UCSD-AML1 (cell line): ENCODE data around the gene SH3GL2.

ENCODE experiments used
- DNase-seq: peaks from one replicate; lab custom pipeline; 2025; ENCODE audit not compliant: unreplicated experiment; lab: John Stamatoyannopoulos, UW

The SH3GL2 gene

GRCh38 chr9:17578911-17579793 is at the start of gene SH3GL2:
SH3GL2 (plus strand) TSS chr9:17579066.
- DNase-seq: no peak

- DNase-seq: no peak
Measured at GRCh38 chr9:17531642-17532254, 47.1 kb upstream of the SH3GL2 start.

DNA sequence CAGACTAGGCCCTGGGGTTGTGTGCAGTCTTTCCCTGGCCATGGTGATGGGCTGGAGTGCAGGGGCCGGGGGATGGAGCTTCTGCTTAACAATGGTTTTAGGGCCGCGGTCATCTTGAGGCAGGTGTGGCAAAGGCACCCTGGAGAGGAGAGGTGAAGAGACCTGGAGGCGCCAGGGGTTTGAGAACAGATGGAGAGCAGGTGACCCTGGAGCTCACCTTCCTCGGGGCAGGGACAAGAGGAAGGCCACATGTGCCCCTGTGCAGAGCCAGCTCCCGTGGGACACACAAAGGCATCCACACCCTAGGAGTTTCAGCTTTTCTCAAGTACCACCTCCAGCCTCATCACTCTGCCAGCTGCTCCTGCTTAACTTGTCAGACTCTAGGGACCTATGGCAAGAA is 46.4 kb upstream of the SH3GL2 start:
- DNase-seq: no peak

GRCh38 chr9:17535176-17535575 is 43.7 kb upstream of the SH3GL2 start:
- no peak for DNase-seq

GRCh38 chr9:17536027-17536426 is 42.8 kb upstream of the SH3GL2 start:
- DNase-seq: no peak

GRCh38 chr9:17551023-17551422 is 27.8 kb upstream of the SH3GL2 start:
- no peak for DNase-seq

- no peak for DNase-seq
Measured at GRCh38 chr9:17555362-17556054, 23.4 kb upstream of the SH3GL2 start.

GRCh38 chr9:17556255-17556654 is 22.6 kb upstream of the SH3GL2 start:
- DNase-seq: no peak

DNA sequence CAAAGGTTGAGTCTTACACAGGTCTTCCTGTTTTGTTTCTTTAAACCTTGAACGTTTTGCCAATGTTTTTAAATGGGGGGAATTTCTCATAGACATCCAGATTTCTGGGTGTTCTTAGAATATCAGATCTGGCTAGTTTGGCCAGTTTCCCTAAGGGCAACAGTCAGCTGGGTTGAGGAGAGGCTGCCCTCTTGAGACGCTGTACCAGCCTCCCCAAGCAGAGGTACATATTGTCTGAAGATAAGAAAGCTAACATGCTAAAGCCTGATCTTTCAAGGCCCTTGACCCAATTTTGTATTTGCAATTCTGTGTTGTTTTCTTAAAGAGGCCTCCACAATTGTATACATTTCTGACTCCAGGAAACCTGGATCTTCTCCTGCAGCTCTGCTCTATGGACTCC is 21.9 kb upstream of the SH3GL2 start:
- no peak for DNase-seq

DNA sequence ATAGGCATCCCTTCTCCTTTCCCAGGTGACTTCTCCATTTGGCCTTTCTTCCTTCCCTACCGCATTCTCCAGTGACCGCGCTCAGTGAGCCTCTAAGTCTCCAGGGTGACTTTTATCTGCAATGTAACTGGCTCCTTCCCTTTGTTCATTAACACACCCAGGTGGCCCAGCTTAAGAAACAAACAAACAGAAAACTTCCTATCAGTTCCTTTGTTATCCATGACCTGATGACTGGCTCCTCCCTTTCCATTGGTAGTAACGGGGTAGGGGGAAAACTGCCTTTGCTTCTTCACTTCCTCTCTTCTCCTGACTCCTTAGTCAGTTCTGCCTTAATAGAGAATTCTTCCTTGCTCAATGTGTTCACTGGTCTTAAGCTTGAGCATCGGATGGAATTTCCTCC is 7.0 kb upstream of the SH3GL2 start:
- DNase-seq: no peak

- no peak for DNase-seq
Measured at GRCh38 chr9:17574342-17574741, 4.5 kb upstream of the SH3GL2 start.

DNA sequence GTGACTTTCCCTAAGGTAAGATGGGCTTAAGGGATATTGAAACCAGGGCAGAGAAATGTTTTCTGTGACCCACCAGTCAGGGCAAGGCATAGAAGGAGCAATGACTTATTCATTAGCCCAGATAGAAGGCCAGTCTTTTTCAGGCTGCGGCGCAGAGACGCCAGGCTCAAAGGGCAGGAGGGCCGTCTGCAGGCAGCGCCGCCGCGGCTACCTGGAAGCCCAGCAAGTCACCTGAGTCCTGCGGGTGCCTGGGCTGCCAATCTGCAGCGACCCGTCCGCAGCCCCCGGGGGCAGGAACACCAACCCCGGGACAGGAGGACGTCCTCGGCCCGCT is 322 bp upstream of the SH3GL2 start:
- DNase-seq: no peak

GRCh38 chr9:17580119-17580518 is 1.3 kb downstream of the SH3GL2 start:
- no peak for DNase-seq

DNA sequence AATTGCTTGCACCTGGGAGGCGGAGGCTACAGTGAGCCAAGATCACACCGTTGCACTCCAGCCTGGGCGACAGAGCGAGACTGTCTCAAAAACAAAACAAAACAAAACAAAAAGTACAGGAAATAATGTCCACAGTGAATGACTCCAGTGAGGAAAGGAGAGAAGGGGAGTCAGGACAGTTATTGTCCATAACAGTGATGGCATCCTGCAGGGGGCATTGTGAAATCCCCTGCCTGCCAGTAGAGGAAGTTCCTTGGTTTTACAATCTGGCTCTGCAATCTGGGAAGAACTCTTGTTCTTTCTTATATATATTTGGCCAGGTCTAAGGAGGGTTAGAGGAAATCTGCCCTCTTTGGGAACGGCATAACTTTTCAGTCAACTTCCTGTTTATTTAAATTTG is 8.2 kb downstream of the SH3GL2 start:
- no peak for DNase-seq

DNA sequence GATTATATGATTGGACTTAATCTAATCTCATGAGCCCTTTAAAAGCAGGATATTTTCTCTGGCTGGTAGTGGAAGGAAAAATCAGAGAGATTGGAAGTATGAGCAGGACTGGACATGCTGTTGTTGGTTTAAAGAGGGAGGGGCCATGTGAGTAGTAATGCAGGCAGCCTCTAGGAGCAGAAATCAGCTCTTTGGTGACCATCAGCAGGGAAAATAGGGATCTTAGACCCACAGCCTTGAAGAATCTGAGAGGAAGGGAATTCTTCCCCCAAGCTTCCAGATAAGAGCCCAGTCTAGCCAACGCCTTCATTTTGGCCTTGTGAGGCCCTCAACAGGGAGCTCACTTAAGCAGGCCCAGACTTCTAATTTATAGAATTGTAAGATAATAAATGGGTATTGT is 9.5 kb downstream of the SH3GL2 start:
- DNase-seq: no peak

DNA sequence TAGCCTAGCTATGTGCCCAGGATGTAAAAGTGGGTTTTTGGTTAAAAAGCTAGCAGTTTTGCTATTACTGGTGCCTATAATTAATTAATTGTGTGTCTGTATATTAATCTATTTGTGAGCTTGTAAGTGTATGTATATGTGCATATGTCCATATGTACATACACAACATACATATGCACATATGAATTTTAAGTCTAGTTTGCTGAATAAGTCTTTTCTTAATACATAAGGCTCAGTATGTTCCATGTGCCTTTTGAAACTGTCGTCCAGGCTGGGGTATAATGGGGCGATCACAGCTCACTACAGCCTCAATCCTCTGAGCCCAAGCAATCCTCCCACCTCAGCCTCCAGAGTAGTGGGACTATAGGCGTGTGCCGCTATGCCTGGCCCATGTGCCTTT is 10.1 kb downstream of the SH3GL2 start:
- DNase-seq: no peak

DNA sequence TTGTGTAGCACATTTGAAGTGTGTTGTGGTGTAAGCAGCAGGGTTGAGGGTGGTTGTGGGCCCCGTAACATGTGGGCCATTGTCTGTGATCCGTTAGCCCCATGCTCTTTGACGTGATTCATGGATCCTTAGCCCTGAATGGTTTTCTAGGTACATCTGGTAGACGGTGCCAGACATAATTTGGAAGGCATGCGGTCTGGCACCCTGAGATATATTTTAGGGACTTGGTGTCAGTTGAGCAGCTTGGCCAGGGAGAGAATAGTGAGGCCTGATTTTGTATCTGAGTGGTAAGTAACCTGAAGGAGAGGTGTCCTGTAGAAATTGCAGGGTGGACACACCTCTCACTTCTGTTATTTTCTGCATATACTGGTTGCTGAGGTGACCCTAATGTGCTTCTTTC is 10.9 kb downstream of the SH3GL2 start:
- no peak for DNase-seq

DNA sequence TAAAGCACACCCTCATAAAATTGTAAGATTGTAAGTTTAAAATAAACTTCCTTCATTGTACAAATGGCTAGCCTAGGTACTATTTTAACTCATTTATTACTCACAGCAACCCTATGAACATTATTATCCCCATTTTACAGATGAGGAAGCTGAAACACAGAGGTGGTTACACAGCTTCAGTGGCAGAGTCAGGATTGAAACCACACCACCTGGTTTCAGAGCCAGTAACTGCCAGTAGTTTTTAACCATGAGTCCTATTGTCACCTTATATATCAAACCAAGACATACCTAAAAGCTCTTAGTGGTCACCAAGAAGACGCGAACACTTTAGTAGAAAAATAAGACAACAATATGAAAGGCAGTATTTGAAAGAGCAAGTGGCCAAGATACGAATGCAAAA is 16.1 kb downstream of the SH3GL2 start:
- no peak for DNase-seq

DNA sequence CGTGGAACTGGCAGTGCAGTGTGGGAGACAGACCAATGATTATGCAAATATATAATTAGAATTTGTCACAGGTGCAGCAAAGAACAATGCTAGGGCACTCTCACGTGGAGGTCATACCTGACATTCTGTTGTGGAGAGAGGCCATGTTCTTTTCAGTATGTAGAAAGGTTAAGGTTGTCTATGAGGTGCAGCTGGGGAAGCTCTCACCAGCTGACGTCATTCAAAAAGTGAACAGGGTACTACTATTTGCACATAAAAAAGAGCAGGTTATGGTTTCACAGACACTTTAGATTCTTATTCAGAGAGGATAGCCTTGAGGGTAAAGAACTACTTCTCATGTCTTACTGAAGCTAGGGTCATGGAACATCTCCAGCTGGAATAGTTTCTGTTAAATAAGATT is 19.1 kb downstream of the SH3GL2 start:
- DNase-seq: no peak

DNA sequence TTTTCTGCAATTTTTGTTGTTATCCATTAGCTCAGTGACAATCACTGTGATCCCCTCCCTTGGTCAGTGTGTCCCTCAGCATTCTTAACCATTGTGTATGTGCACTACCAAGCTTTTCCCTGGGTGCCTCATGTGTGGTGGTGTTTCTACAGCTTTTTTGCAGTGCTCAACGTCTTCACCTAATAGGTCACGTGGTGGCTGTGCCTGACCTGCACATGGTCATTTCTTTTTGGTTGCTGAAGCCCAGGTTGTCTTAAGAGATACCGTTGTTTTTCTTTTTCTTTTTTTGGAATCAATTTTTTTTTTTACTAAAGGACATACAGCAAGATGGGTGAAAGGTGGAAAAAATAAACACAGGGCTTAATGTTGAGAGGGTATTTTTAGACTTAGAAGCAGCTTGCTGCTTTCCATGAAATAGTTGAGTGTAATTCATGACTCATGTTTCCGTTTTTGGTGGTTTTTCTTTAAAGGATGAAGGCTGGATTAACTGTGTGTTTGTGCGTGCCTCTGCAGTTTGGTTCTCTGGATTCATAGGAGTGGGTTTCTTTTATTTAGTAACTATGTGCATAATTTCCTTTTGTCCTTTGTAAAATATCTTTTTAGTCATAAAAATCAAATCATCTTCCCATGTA is 22.2 kb downstream of the SH3GL2 start:
- DNase-seq: no peak

DNA sequence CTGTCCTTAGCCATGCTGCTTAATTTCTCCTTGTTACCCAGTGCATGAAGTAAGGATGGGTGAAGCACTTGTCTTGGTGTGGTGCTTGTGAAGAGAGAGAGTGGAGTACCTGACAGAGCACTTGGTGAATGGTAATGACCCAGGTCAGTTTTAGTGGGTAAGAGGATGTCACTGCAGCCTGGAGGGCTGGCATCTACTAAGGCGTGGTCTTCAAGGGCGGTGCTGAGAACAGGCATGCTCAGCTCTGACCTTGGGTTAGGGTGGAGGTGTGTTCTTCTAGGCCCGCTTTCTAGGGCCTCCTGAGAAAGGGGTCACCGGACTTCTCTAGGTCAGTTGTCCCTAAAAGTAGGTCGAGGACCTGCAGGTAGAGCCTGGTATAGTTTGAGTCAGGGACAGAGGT is 25.7 kb downstream of the SH3GL2 start:
- DNase-seq: no peak
